ENCODE measurements around the gene BRAT1. TPM values are rescaled to one million over a fixed set of nuclear protein-coding genes. Genes with fewer than 3 reads are reported as not detected.

The BRAT1 gene
- total and polyA plus RNA-seq, 11 donors: 10.9 to 27.8 (median 14.9) TPM

DNA sequence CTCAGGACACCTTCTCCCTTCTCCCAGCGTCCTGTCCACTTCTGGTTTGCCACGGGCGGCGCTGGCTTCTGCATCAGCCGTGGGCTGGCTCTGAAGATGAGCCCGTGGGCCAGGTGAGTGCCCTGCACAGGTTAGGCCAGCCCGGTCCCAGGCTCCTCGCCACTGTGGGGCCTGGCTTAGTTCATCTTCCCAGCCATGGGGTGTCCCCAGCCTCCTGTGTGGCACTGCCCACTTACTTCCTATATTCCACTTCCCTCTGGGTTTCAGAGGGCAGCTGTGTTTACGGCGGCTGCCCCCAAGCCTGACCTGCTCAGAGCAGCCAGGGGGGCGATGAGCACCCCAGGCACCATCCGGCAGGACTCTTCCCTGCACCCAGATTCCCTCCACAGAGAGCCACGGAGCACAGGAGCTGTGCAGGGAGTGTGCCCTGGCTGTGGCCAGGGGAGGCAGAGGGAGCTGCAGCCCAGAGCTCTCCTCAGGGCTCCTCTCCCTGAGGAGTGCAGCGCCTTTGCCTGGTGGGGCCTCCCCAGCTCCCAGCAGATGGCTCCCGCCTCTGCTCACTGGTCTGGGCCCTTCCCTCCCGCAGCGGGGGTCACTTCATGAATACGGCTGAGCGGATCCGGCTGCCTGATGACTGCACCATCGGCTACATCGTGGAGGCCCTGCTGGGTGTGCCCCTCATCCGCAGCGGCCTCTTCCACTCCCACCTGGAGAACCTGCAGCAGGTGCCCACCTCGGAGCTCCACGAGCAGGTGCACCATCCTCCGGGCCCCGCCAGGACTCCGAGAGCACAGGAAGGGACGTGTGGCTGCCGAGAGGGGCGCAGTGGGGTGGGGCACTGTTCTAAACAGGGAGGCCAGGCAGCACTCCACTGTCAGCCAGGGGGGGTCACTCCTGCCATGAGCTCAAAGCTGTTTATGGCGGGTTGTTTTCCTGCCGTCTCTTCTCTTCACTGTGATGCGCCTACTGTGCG is 29.4 kb downstream of the BRAT1 start:
- Histone ChIP-seq H3K4me1 (peaks cover 0 to 94% (median 59%) of the 10 kb centered on the region in 12 donors), H3K4me3 (peak overlapping the region in 1 of 12 donors; percentile 9), H3K9me3 (no peaks in the 10 kb centered on the region), H3K27me3 (peaks cover 0 to 31% (median 0%) of the 10 kb centered on the region in 9 donors), H3K27ac (peak overlapping the region in 1 of 12 donors; percentile 84), H3K36me3 (peaks cover 0 to 43% (median 33%) of the 10 kb centered on the region in 9 donors)
- TF ChIP-seq, protein P1, sequence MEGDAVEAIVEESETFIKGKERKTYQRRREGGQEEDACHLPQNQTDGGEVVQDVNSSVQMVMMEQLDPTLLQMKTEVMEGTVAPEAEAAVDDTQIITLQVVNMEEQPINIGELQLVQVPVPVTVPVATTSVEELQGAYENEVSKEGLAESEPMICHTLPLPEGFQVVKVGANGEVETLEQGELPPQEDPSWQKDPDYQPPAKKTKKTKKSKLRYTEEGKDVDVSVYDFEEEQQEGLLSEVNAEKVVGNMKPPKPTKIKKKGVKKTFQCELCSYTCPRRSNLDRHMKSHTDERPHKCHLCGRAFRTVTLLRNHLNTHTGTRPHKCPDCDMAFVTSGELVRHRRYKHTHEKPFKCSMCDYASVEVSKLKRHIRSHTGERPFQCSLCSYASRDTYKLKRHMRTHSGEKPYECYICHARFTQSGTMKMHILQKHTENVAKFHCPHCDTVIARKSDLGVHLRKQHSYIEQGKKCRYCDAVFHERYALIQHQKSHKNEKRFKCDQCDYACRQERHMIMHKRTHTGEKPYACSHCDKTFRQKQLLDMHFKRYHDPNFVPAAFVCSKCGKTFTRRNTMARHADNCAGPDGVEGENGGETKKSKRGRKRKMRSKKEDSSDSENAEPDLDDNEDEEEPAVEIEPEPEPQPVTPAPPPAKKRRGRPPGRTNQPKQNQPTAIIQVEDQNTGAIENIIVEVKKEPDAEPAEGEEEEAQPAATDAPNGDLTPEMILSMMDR (IDR thresholded peaks at IDR 0.05): no peak
- TF ChIP-seq POLR2A (IDR thresholded peaks at IDR 0.05): no peak
- ATAC-seq (no peak), DNase-seq (peak in 3 of 5 donors; percentile 26 to 71 (median 47))
- intact Hi-C loops (cut with DNase I): loop anchor here in 1 of 10 donors (2.0 kb wide), 1 partner anchor 45 kb away; no protein-coding TSS in a partner anchor
- 84 to 90% (median 87%) methylated on average over 21 to 36 of the region's 36 CpGs for WGBS, 4 donors

DNA sequence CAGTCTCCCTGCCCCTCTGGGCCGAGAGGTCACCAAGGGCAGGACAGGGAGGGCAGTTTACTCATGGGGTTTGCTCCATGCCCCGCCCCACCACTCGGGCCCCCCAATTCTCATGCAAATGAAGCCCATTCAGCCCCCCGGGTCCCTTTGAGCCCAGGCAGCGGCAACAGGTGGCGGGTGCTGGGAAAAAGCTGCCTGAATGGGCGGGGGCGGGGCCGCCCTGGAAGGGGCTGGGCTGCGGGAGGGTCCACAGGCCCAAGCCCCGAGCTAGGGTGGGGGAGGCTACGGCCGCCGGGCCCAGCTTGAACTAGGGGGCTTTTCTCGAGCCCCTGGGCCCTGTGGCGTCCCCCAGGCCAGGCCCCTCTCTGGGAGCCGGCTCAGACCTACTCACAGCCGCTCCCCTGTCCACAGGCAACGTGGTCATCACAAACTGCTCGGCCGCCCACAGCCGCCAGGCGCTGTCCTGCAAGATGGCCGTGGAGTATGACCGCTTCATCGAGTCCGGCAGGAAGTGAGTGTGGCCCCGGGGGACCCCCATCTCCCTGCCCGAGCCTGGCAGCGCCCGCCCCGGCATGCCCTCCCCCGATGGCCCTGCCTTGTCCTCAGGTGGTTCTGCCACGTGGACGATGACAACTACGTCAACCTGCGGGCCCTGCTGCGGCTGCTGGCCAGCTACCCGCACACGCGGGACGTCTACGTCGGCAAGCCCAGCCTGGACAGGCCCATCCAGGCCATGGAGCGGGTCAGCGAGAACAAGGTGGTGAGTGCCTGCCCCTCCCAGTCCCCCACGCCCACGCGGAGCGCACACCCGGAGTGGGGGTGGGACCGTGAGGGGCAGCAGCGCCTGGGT is 30.3 kb downstream of the BRAT1 start:
- intact Hi-C loops (cut with DNase I): loop anchor here in 6 of 10 donors (2.0 to 5.0 kb wide), 6 partner anchors 32 to 107 kb away; partner anchors contain the start of genes GRIFIN (in 2 of the 6), BRAT1 (in 1 of the 6), IQCE (in 1 of the 6) and TTYH3 (in 1 of the 6)
- peaks cover 0 to 43% (median 33%) of the 10 kb centered on the region in 9 donors for H3K36me3 ChIP-seq
- TF ChIP-seq, protein P1 (IDR thresholded peaks at IDR 0.05): no peak
- no peak for TF ChIP-seq POLR2A (IDR thresholded peaks at IDR 0.05)
- DNase-seq (peak in 1 of 5 donors; percentile 68), ATAC-seq (no peak)
- WGBS, 4 donors: 81 to 92% (median 86%) methylated on average over 14 to 53 of the region's 53 CpGs
- peaks cover 0 to 91% (median 55%) of the 10 kb centered on the region in 12 donors for H3K4me1 ChIP-seq
- H3K27me3 ChIP-seq: peaks cover 0 to 38% (median 0%) of the 10 kb centered on the region in 9 donors
- no peaks in the 10 kb centered on the region for H3K9me3 ChIP-seq
- peak overlapping the region in 7 of 12 donors; percentile 21 to 84 (median 74) for H3K27ac ChIP-seq
- H3K4me3 ChIP-seq: peak overlapping the region in 3 of 12 donors; percentile 9 to 94 (median 73)

- Histone ChIP-seq H3K9me3 (no peaks in the 10 kb centered on the region), H3K4me3 (peak overlapping the region in 10 of 12 donors; percentile 7 to 94 (median 72)), H3K36me3 (peaks cover 0 to 43% (median 33%) of the 10 kb centered on the region in 9 donors), H3K27me3 (peaks cover 0 to 38% (median 0%) of the 10 kb centered on the region in 9 donors), H3K4me1 (peaks cover under 1 to 85% (median 55%) of the 10 kb centered on the region in 12 donors), H3K27ac (peak overlapping the region in 11 of 12 donors; percentile 4 to 84 (median 74))
- peak; percentile 29 to 61 (median 46) for ATAC-seq
- WGBS, 4 donors: 36 to 62% (median 45%) methylated on average over 27 to 51 of the region's 51 CpGs
- intact Hi-C loops (cut with DNase I): loop anchor here in 6 of 10 donors (2.0 to 5.0 kb wide), 7 partner anchors 31 to 108 kb away; partner anchors contain the start of genes BRAT1 (in 2 of the 6), GRIFIN (in 2 of the 6), IQCE (in 1 of the 6) and TTYH3 (in 1 of the 6)
- no peak for TF ChIP-seq POLR2A (IDR thresholded peaks at IDR 0.05)
- TF ChIP-seq, protein P1 (IDR thresholded peaks at IDR 0.05): no peak
- DNase-seq: peak; percentile 87 to 93 (median 89)
These were observed 31.1 kb downstream of the BRAT1 start for GRCh38 chr7:2523941-2524807.
